Adrenal gland (tissue), 12 donors: ENCODE data around the gene MFAP2. TPM values are rescaled to one million over a fixed set of nuclear protein-coding genes. Genes with fewer than 3 reads are reported as not detected.

Experiments
- DNase-seq, 7 donors: peaks; one replicate each; pipeline ENCODE4 v3.0.0-alpha.2; 2019 to 2020
- H3K27ac ChIP-seq, 5 donors: fragments of 200-600 bp; sonication (generic) in 4 of 5; 1 replicate in 3 of 5; 2 replicates in 2 of 5; pipeline versions ENCODE4 v1.5.1 to v1.8.0; 2016 to 2020; ENCODE audit warnings: mild to moderate bottlenecking in 1 of 5
- H3K27me3 ChIP-seq: fragments of 200-600 bp; 2 replicates; pipeline ENCODE4 v1.8.0; 2021
- H3K36me3 ChIP-seq, 2 donors: fragments of 200-600 bp; replicated peaks in 1 of 2; 1 replicate in 1 of 2; 2 replicates in 1 of 2; pipeline versions ENCODE4 v1.5.1 to v1.8.0; 2018 to 2022
- H3K4me1 ChIP-seq, 2 donors: fragments of 200-600 bp; replicated peaks in 1 of 2; 1 replicate in 1 of 2; 2 replicates in 1 of 2; pipeline versions ENCODE4 v1.5.1 to v1.8.0; 2018 to 2021
- H3K4me3 ChIP-seq, 4 donors: fragments of 200-600 bp; sonication (generic) in 3 of 4; one replicate each; pipeline ENCODE4 v1.5.1; 2016 to 2018
- H3K9me3 ChIP-seq, 3 donors: fragments of 200-600 bp; sonication (generic) in 1 of 3; replicated peaks in 1 of 3; 1 replicate in 2 of 3; 2 replicates in 1 of 3; pipeline versions ENCODE4 v1.5.1 to v1.8.0; 2016 to 2021
- POLR2A ChIP-seq, 2 donors: fragments of 450-650 bp; IDR thresholded peaks; one replicate each; pipeline ENCODE4 v1.6.1; 2017; ENCODE audit warnings: antibody characterized with exemption in 2 of 2, mild to moderate bottlenecking in 2 of 2, moderate library complexity in 1 of 2
- WGBS, 4 donors: extraction: QIAGEN DNeasy Blood & Tissue Kit in 2 of 4; methylation state at CpG; one replicate each; pipeline versions ENCODE4 v1.1.5 to v1.1.7; 2013 to 2017; 5-methylcytosine and 5-hydroxymethylcytosine counted together
- intact Hi-C, 2 donors: fragments of 100-400 bp; cut with DNase I; formaldehyde crosslinking; loops; one replicate each; pipeline versions ENCODE4 v1.14.1 to v1.15.0; 2022 to 2023
- polyA plus RNA-seq, 3 donors: library from polyadenylated mRNA; stranded (reverse); fragments of 200-250 nt in 2 of 3; fragments of 350-450 nt in 1 of 3; fragmentation: Illumina TruSeq in 1 of 3; extraction: RNeasy Lipid Tissue Mini Kit (QIAGEN cat#74804) in 1 of 3; gene quantifications; one replicate each; pipeline ENCODE4 v1.2.3, GENCODE V29; 2013 to 2014
- total RNA-seq, 9 donors: library from RNA; depleted of rRNA in 4 of 9; stranded (reverse); fragments of >200 nt in 4 of 9; fragments of 120-200 nt in 1 of 9; fragmentation: NEBNext Ultra II Directional in 1 of 9; extraction: Animal tissue kit (Norgen Biotek cat#: 25700) in 1 of 9; gene quantifications; one replicate each; pipeline versions ENCODE4 v1.1.0 to v1.2.4, GENCODE V29; 2013 to 2023
- TF ChIP-seq, protein P1 (sequence below), 6 experiments: fragments of 450-650 bp in 4 of 6; fragments of 200-600 bp in 2 of 6; sonication (generic) in 1 of 6; IDR thresholded peaks; 1 replicate in 5 of 6; 2 replicates in 1 of 6; pipeline versions ENCODE4 v1.5.1 to v1.8.0; 2016 to 2021; ENCODE audit warnings: antibody characterized with exemption in 6 of 6, mild to moderate bottlenecking in 2 of 6, moderate library complexity in 1 of 6
- donor health status: healthy with polysubstance abuse.
- donor health status: Bipolar disorder and iron deficiency.
- donor health status: DM: yes; HTN: yes; CAD: no.
- donor health status: DM: no; HTN: no; CAD: no.
- donor health status: DM: no; HTN: no; CAD: no.
- donor health status: DM: yes; HTN: yes; CAD: no.

Gene MFAP2
- total and polyA plus RNA-seq, 12 donors, result 0.79 to 17.7 (median 4.5) TPM

DNA sequence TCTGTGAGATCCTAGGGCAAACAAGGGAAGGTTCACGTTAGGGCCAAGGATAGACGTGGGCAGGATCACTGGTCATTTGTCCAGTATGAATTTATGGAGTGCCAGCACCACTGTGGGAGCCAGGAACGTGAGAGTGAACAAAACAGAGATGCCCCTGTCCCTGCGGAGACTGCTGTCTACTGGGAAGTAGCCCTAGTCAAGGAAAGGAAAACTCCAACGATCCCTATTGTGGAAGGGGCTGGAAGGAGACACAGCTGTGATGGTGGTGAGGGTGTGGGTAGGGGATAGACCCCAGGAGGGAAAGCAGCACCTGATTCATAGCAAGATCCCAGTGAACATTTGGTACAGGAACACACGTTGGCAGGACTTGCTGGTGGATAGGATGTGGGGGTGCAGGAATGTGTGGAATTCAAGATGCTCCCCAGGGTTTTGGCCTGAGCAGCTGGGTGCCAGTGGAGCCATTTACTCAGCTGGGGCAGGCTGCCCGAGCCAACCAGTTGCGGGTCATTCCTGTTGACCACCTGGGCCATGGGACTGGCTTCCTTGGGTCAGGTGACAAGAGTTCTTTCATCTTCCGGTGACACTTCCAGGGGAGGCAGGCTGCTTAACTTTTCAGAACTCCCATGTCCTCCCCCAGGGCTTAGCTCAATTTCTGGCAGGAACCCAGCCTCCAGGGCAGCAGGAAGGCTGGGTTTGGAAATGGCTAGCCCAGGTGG lies 32.5 kb upstream of the MFAP2 start:
- peaks cover 0 to 3% of the 10 kb centered on the region in 2 donors for H3K36me3 ChIP-seq
- intact Hi-C loops, result no loop called here
- no peak for TF ChIP-seq POLR2A (IDR thresholded peaks at IDR 0.05)
- TF ChIP-seq, protein P1, sequence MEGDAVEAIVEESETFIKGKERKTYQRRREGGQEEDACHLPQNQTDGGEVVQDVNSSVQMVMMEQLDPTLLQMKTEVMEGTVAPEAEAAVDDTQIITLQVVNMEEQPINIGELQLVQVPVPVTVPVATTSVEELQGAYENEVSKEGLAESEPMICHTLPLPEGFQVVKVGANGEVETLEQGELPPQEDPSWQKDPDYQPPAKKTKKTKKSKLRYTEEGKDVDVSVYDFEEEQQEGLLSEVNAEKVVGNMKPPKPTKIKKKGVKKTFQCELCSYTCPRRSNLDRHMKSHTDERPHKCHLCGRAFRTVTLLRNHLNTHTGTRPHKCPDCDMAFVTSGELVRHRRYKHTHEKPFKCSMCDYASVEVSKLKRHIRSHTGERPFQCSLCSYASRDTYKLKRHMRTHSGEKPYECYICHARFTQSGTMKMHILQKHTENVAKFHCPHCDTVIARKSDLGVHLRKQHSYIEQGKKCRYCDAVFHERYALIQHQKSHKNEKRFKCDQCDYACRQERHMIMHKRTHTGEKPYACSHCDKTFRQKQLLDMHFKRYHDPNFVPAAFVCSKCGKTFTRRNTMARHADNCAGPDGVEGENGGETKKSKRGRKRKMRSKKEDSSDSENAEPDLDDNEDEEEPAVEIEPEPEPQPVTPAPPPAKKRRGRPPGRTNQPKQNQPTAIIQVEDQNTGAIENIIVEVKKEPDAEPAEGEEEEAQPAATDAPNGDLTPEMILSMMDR (IDR thresholded peaks at IDR 0.05), result no peak
- H3K9me3 ChIP-seq, result no peaks in the 10 kb centered on the region
- H3K4me3 ChIP-seq, result no peak overlapping the region
- H3K27me3 ChIP-seq, result no peaks in the 10 kb centered on the region
- DNase-seq, result peak in 2 of 7 donors; percentile 44
- WGBS, 4 donors, result 57 to 73% (median 68%) methylated on average over 6 to 9 of the region's 9 CpGs
- H3K4me1 ChIP-seq, result peaks cover 11 to 33% of the 10 kb centered on the region in 2 donors
- no peak overlapping the region for H3K27ac ChIP-seq

DNA sequence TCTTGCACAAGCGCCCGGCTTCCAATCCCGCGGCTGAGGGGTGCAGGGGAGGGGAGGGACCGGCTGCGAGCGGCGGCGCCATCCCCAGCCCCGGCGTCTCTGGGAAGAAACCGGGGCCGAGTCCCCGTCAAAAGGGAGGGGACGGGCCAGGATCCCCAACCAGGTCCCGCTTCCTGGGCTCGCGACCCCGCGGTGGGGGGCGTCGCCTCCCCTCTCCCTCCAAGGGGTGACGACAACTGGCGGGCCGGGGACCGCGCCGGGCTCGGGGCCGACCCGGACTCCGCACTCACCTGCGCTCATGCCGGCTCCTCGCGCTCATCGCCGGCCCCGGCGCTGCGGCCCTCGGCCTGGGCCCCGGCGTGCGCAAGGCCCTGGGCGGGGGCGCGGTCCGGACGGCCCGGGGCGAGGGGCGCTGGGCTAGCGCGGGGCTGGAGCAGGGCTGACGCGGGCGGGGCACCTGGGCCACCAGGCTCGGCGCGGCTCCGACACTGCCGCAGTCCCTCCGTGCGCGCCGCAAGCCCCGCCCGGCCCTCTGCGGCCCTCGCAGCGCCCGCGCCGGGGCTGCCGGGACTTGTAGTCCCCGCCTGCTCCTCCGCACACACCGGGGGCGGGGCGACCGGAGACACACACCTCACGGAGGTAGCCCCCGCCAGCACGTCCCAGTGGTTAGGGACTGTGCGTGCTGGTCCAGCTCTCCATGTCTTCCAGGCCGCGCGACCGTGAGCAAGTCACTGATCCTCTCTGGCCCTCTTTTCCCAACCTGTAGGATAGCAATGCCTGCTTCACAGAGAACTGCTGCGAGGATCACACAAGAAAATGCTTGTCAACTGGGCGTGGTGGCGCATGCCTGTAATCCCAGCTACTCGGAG lies 31.3 kb upstream of the MFAP2 start, which contains the start of gene ATP13A2:
Gene ATP13A2, minus strand, starts transcription at position 490 of the 869 bp plus-strand sequence. Its CDS starts 190 bp downstream, at position 300.
- Histone ChIP-seq H3K4me3 (peak within 1 kb of the TSS; percentile 32 to 97 (median 61)), H3K9me3 (no peaks in the 10 kb centered on the region), H3K36me3 (no peaks in the 10 kb centered on the region), H3K4me1 (peaks cover 11 to 33% of the 10 kb centered on the region in 2 donors), H3K27me3 (no peaks in the 10 kb centered on the region), H3K27ac (peak within 1 kb of the TSS in 1 of 5 donors; percentile 62)
- TF ChIP-seq POLR2A (IDR thresholded peaks at IDR 0.05), result peak; percentile 33 to 45
- TF ChIP-seq, protein P1 (IDR thresholded peaks at IDR 0.05), result no peak
- WGBS, 4 donors, result 1 to 2% (median 1%) methylated on average over 24 to 94 of the region's 94 CpGs
- intact Hi-C loops, result no loop called here
- DNase-seq, result peak; percentile 68 to 85 (median 77)

DNA sequence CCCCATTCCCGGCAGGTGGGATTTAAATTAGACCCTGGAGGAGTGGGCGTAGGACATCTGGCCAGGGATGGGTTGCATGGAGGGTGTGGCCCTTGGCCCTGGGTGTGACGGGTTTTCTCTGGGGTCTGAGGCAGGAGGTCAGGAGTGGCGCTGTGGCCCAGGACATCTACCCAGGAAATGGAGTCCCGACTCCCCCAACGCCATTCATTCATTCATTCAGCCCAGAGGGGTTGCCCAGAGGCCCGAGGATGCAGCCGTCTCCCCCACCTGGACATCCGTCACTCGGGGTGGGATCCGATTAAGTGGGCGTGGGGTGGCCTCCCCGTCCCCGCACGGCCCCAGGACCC lies 30.6 kb upstream of the MFAP2 start:
- Histone ChIP-seq H3K4me3 (peak overlapping the region; percentile 32 to 97 (median 61)), H3K9me3 (no peaks in the 10 kb centered on the region), H3K27ac (peak overlapping the region in 1 of 5 donors; percentile 62), H3K4me1 (peaks cover 11 to 29% of the 10 kb centered on the region in 2 donors), H3K27me3 (no peaks in the 10 kb centered on the region), H3K36me3 (no peaks in the 10 kb centered on the region)
- intact Hi-C loops, result no loop called here
- TF ChIP-seq, protein P1 (IDR thresholded peaks at IDR 0.05), result no peak
- no peak for TF ChIP-seq POLR2A (IDR thresholded peaks at IDR 0.05)
- DNase-seq, result no peak
- WGBS, 4 donors, result 0 to 3% (median 2%) methylated on average over 13 to 15 of the region's 15 CpGs; no CpG with 5 or more reads in 1 of the 4 donors

DNA sequence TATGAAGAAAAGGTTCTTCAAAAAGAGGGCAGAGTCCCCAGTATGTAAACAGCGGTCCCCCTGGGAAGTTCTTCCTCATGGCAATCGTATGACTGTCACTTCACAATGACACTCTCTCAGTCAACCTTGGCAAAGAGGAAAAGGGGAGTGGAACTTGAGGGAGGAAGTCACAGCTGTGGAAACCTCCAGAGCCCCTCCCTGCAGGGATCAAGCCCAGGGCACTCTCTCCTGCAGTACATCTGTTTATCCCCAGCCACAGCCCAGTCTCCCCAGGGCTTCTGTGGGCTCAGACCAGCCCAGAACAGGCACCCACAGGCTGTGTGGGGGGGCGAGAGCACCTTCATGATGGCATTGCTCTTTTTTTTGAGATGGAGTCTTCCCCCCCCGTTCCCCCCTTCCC lies 29.3 kb upstream of the MFAP2 start:
- Histone ChIP-seq H3K4me3 (no peak overlapping the region), H3K36me3 (peaks cover 0 to 10% of the 10 kb centered on the region in 2 donors), H3K9me3 (no peaks in the 10 kb centered on the region), H3K4me1 (peaks cover 11 to 27% of the 10 kb centered on the region in 2 donors), H3K27me3 (no peaks in the 10 kb centered on the region), H3K27ac (no peak overlapping the region)
- TF ChIP-seq POLR2A (IDR thresholded peaks at IDR 0.05), result no peak
- TF ChIP-seq, protein P1 (IDR thresholded peaks at IDR 0.05), result no peak
- intact Hi-C loops, result no loop called here
- DNase-seq, result no peak
- WGBS, 4 donors, result 50 to 83% (median 58%) methylated on average over 3 to 4 of the region's 4 CpGs
